Ascending aorta (tissue), 2 donors: ENCODE measurements around the gene PER3. TPM values are rescaled to one million over a fixed set of nuclear protein-coding genes. Genes with fewer than 3 reads are reported as not detected.

Source experiments
- DNase-seq, 2 donors: peaks; one replicate each; pipeline ENCODE4 v3.0.0-alpha.2; 2019; ENCODE audit warnings: low spot score in 2 of 2
- H3K27ac ChIP-seq, 2 donors: fragments of 200-600 bp; sonication (generic); one replicate each; pipeline ENCODE4 v1.5.1; 2016 to 2017; ENCODE audit warnings: mild to moderate bottlenecking in 1 of 2
- H3K27me3 ChIP-seq: fragments of 200-600 bp; sonication (generic); one replicate; pipeline ENCODE4 v1.5.1; 2017
- H3K36me3 ChIP-seq, 2 donors: fragments of 200-600 bp; sonication (generic); one replicate each; pipeline ENCODE4 v1.5.1; 2016
- H3K4me1 ChIP-seq, 2 donors: fragments of 200-600 bp; sonication (generic); one replicate each; pipeline ENCODE4 v1.5.1; 2016 to 2017; ENCODE audit warnings: mild to moderate bottlenecking in 1 of 2
- H3K4me3 ChIP-seq, 2 donors: fragments of 200-600 bp; sonication (generic); one replicate each; pipeline ENCODE4 v1.5.1; 2016 to 2017; ENCODE audit warnings: mild to moderate bottlenecking in 1 of 2
- H3K9me3 ChIP-seq, 2 donors: fragments of 200-600 bp; sonication (generic); one replicate each; pipeline ENCODE4 v1.5.1; 2016
- CTCF ChIP-seq, 3 experiments: fragments of 200-600 bp in 2 of 3; fragments of 450-650 bp in 1 of 3; sonication (generic) in 2 of 3; IDR thresholded peaks; one replicate each; pipeline ENCODE4 v1.5.1; 2016 to 2019; ENCODE audit warnings: antibody characterized with exemption in 3 of 3, mild to moderate bottlenecking in 1 of 3, moderate library complexity in 1 of 3
- intact Hi-C: fragments of 100-400 bp; cut with DNase I; formaldehyde crosslinking; loops from one replicate; pipeline ENCODE4 v1.15.1; 2023
- total RNA-seq: library from RNA; depleted of rRNA; stranded (reverse); fragments of >200 nt; gene quantifications from one replicate; pipeline ENCODE4 v1.1.0, GENCODE V29; 2016

The PER3 gene
- total RNA-seq, 1 donor from 2014 or later = 8.1 TPM

- Histone ChIP-seq H3K27ac (no peak overlapping the region), H3K36me3 (no peaks in the 10 kb centered on the region), H3K4me3 (no peak overlapping the region), H3K27me3 (no peaks in the 10 kb centered on the region), H3K4me1 (no peaks in the 10 kb centered on the region), H3K9me3 (no peaks in the 10 kb centered on the region)
- no peak for TF ChIP-seq CTCF (IDR thresholded peaks at IDR 0.05)
- intact Hi-C loops = no loop called here
- no peak for DNase-seq
Measured at GRCh38 chr1:7862211-7863060, 78.3 kb downstream of the PER3 start.

GRCh38 chr1:7863756-7864328 lies 79.8 kb downstream of the PER3 start:
- Histone ChIP-seq H3K27me3 (no peaks in the 10 kb centered on the region), H3K4me3 (no peak overlapping the region), H3K4me1 (no peaks in the 10 kb centered on the region), H3K9me3 (no peaks in the 10 kb centered on the region), H3K27ac (no peak overlapping the region), H3K36me3 (no peaks in the 10 kb centered on the region)
- no peak for DNase-seq
- intact Hi-C loops = no loop called here
- TF ChIP-seq CTCF (IDR thresholded peaks at IDR 0.05) = no peak

- H3K4me1 ChIP-seq = no peaks in the 10 kb centered on the region
- H3K27me3 ChIP-seq = no peaks in the 10 kb centered on the region
- no peaks in the 10 kb centered on the region for H3K9me3 ChIP-seq
- TF ChIP-seq CTCF (IDR thresholded peaks at IDR 0.05) = no peak
- H3K27ac ChIP-seq = no peak overlapping the region
- DNase-seq = no peak
- H3K36me3 ChIP-seq = no peaks in the 10 kb centered on the region
- no peak overlapping the region for H3K4me3 ChIP-seq
- intact Hi-C loops = no loop called here
Measured at GRCh38 chr1:7865978-7866377, 81.9 kb downstream of the PER3 start.

GRCh38 chr1:7868070-7868780 lies 84.1 kb downstream of the PER3 start:
- DNase-seq = no peak
- intact Hi-C loops = no loop called here
- Histone ChIP-seq H3K9me3 (no peaks in the 10 kb centered on the region), H3K27me3 (no peaks in the 10 kb centered on the region), H3K4me1 (no peaks in the 10 kb centered on the region), H3K4me3 (no peak overlapping the region), H3K27ac (no peak overlapping the region), H3K36me3 (no peaks in the 10 kb centered on the region)
- no peak for TF ChIP-seq CTCF (IDR thresholded peaks at IDR 0.05)

- H3K4me3 ChIP-seq = no peak overlapping the region
- no peak for DNase-seq
- no peaks in the 10 kb centered on the region for H3K9me3 ChIP-seq
- H3K4me1 ChIP-seq = no peaks in the 10 kb centered on the region
- intact Hi-C loops = no loop called here
- H3K27ac ChIP-seq = no peak overlapping the region
- no peak for TF ChIP-seq CTCF (IDR thresholded peaks at IDR 0.05)
- H3K36me3 ChIP-seq = no peaks in the 10 kb centered on the region
- H3K27me3 ChIP-seq = no peaks in the 10 kb centered on the region
Measured at GRCh38 chr1:7869136-7869920, 85.2 kb downstream of the PER3 start.
